HG03064 (cell line): ENCODE measurements around the gene GLRB.
"Not testable (repeated sequence)": the region's sequence is repeated elsewhere in the genome, so short reads cannot be mapped to it uniquely, and the experiment has no call there.

Experiments
- ATAC-seq: cut with Tn5 transposase; IDR thresholded peaks from one replicate; pipeline ENCODE4 v1.9.1; 2021; ENCODE audit warnings: low read depth; ENCODE audit not compliant: unreplicated experiment

Gene GLRB

GRCh38 chr4:157121401-157121800, 45.5 kb downstream of the GLRB start:
- ATAC-seq: no peak

- no peak for ATAC-seq
Measured at GRCh38 chr4:157127571-157127970, 51.6 kb downstream of the GLRB start.

- no peak for ATAC-seq
Measured at GRCh38 chr4:157128395-157128794, 52.4 kb downstream of the GLRB start.

- ATAC-seq: no peak
Measured at GRCh38 chr4:157141976-157142375, 66.0 kb downstream of the GLRB start.

- no peak for ATAC-seq
Measured at GRCh38 chr4:157143369-157143768, 67.4 kb downstream of the GLRB start.

- no peak for ATAC-seq
Measured at GRCh38 chr4:157151711-157152110, 75.8 kb downstream of the GLRB start.

GRCh38 chr4:157165935-157166610, 90.1 kb downstream of the GLRB start:
- ATAC-seq: no peak

GRCh38 chr4:157170321-157170720, 94.4 kb downstream of the GLRB start:
- ATAC-seq: no peak

GRCh38 chr4:157172011-157172410, 96.1 kb downstream of the GLRB start:
- ATAC-seq: no peak

GRCh38 chr4:157180268-157180667, 104.3 kb downstream of the GLRB start:
- ATAC-seq: not testable (repeated sequence)

GRCh38 chr4:157184300-157184699, 108.3 kb downstream of the GLRB start:
- no peak for ATAC-seq

- ATAC-seq: no peak
Measured at GRCh38 chr4:157185363-157185762, 109.4 kb downstream of the GLRB start.

GRCh38 chr4:157195374-157195773, 119.4 kb downstream of the GLRB start:
- ATAC-seq: no peak

- ATAC-seq: no peak
Measured at GRCh38 chr4:157196046-157196445, 120.1 kb downstream of the GLRB start.

GRCh38 chr4:157204634-157205244, 128.8 kb downstream of the GLRB start:
- ATAC-seq: no peak

- ATAC-seq: no peak
Measured at GRCh38 chr4:157217708-157218107, 141.8 kb downstream of the GLRB start.

- ATAC-seq: no peak
Measured at GRCh38 chr4:157219711-157220370, 143.9 kb downstream of the GLRB start.

- no peak for ATAC-seq
Measured at GRCh38 chr4:157220371-157220881, 144.5 kb downstream of the GLRB start, which contains the start of gene GRIA2. Gene GRIA2 (plus strand): TSS chr4:157220728. CDS start chr4:157221043, 315 bp downstream.

- no peak for ATAC-seq
Measured at GRCh38 chr4:157221426-157221894, 145.5 kb downstream of the GLRB start.
